Activated effector memory CD4-positive, alpha-beta T cell treated with anti-CD3 and anti-CD28 coated beads, Interleukin-2, amount 50 U/mL, for 16 hours (primary cell): ENCODE results near the gene FREY1.

Source experiments
- DNase-seq: peaks from one replicate; pipeline ENCODE4 v3.0.0-alpha.2; 2020

FREY1 gene

GRCh38 chr11:45928535-45929215 lies 21.6 kb upstream of the FREY1 start:
- no peak for DNase-seq

- DNase-seq = peak; percentile 61
These were observed 20.8 kb upstream of the FREY1 start for GRCh38 chr11:45927684-45928413.

- DNase-seq = no peak
These were observed 20.2 kb upstream of the FREY1 start for GRCh38 chr11:45927332-45927683.

- no peak for DNase-seq
These were observed 19.7 kb upstream of the FREY1 start for GRCh38 chr11:45926536-45927331.

GRCh38 chr11:45926001-45926401 lies 18.9 kb upstream of the FREY1 start:
- DNase-seq = peak; percentile 61

GRCh38 chr11:45925550-45925949 lies 18.5 kb upstream of the FREY1 start:
- DNase-seq = no peak

- DNase-seq = peak; percentile 39
These were observed 17.9 kb upstream of the FREY1 start for GRCh38 chr11:45924927-45925326.

GRCh38 chr11:45924036-45924915 lies 17.2 kb upstream of the FREY1 start:
- DNase-seq = peak; percentile 62

- DNase-seq = peak; percentile 74
These were observed 15.5 kb upstream of the FREY1 start, which contains the start of gene LARGE2 for GRCh38 chr11:45922425-45923082. Gene LARGE2 (plus strand): TSS chr11:45922656. CDS start chr11:45922883, 227 bp downstream.

GRCh38 chr11:45921561-45922424 lies 14.7 kb upstream of the FREY1 start:
- peak; percentile 61 for DNase-seq

- peak; percentile 37 for DNase-seq
These were observed 13.7 kb upstream of the FREY1 start for GRCh38 chr11:45920531-45921477.

- DNase-seq = no peak
These were observed 12.9 kb upstream of the FREY1 start for GRCh38 chr11:45919806-45920530.

- no peak for DNase-seq
These were observed 12.0 kb upstream of the FREY1 start for GRCh38 chr11:45918962-45919675.

GRCh38 chr11:45918331-45918941 lies 11.4 kb upstream of the FREY1 start:
- DNase-seq = peak; percentile 90

GRCh38 chr11:45917623-45918330 lies 10.7 kb upstream of the FREY1 start, which contains the start of gene PEX16:
Gene PEX16 (minus strand): TSS chr11:45917877. CDS start chr11:45917811, 66 bp downstream.
- peak; percentile 98 for DNase-seq

- DNase-seq = no peak
These were observed 10.2 kb upstream of the FREY1 start for GRCh38 chr11:45917286-45917622.

- no peak for DNase-seq
These were observed 8.4 kb upstream of the FREY1 start for GRCh38 chr11:45915446-45915845.
